Rectal smooth muscle tissue (tissue), 1 donor: Measurements from ENCODE around the gene NACA.
"Not testable (repeated sequence)": the region's sequence is repeated elsewhere in the genome, so short reads cannot be mapped to it uniquely, and the experiment has no call there.

Experiments
- H3K27ac ChIP-seq: one replicate; pipeline ENCODE4 v1.7.0; 2013; ENCODE audit warnings: low read depth, low read length, inconsistent platforms
- H3K27me3 ChIP-seq: one replicate; pipeline ENCODE4 v1.7.0; 2013; ENCODE audit warnings: low read length; ENCODE audit not compliant: control insufficient read depth, insufficient read depth
- H3K36me3 ChIP-seq: one replicate; pipeline ENCODE4 v1.7.0; 2013; ENCODE audit warnings: low read length; ENCODE audit not compliant: control insufficient read depth, insufficient read depth
- H3K4me1 ChIP-seq: one replicate; pipeline ENCODE4 v1.7.0; 2013; ENCODE audit warnings: low read length; ENCODE audit not compliant: control insufficient read depth, insufficient read depth
- H3K4me3 ChIP-seq: one replicate; pipeline ENCODE4 v1.7.0; 2013; ENCODE audit warnings: low read length
- H3K9ac ChIP-seq: one replicate; pipeline ENCODE4 v1.7.0; 2013; ENCODE audit warnings: low read length

NACA gene

GRCh38 chr12:56704522-56704921 lies 20.6 kb downstream of the NACA start:
- not testable (repeated sequence) for H3K27ac ChIP-seq, H3K27me3 ChIP-seq, H3K36me3 ChIP-seq, H3K4me1 ChIP-seq, H3K4me3 ChIP-seq, H3K9ac ChIP-seq

- no peaks in the 10 kb centered on the region for H3K27me3 ChIP-seq
- no peak overlapping the region for H3K4me3 ChIP-seq
- no peak overlapping the region for H3K9ac ChIP-seq
- H3K4me1 ChIP-seq = no peaks in the 10 kb centered on the region
- no peak overlapping the region for H3K27ac ChIP-seq
- H3K36me3 ChIP-seq = no peaks in the 10 kb centered on the region
Observed at GRCh38 chr12:56699020-56699661, 26.0 kb downstream of the NACA start.

- H3K4me3 ChIP-seq = no peak overlapping the region
- H3K36me3 ChIP-seq = no peaks in the 10 kb centered on the region
- no peak overlapping the region for H3K9ac ChIP-seq
- no peaks in the 10 kb centered on the region for H3K4me1 ChIP-seq
- no peaks in the 10 kb centered on the region for H3K27me3 ChIP-seq
- H3K27ac ChIP-seq = no peak overlapping the region
Observed at GRCh38 chr12:56695327-56696101, 29.6 kb downstream of the NACA start.

- H3K9ac ChIP-seq = no peak overlapping the region
- H3K4me3 ChIP-seq = no peak overlapping the region
- H3K27ac ChIP-seq = no peak overlapping the region
- H3K4me1 ChIP-seq = no peaks in the 10 kb centered on the region
- no peaks in the 10 kb centered on the region for H3K36me3 ChIP-seq
- no peaks in the 10 kb centered on the region for H3K27me3 ChIP-seq
Observed at GRCh38 chr12:56694161-56694560, 30.9 kb downstream of the NACA start.

GRCh38 chr12:56688846-56689109 lies 36.3 kb downstream of the NACA start:
- Histone ChIP-seq H3K4me1 (peaks cover 8% of the 10 kb centered on the region), H3K27me3 (no peaks in the 10 kb centered on the region), H3K36me3 (no peaks in the 10 kb centered on the region), H3K9ac (peak overlapping the region; percentile 2), H3K4me3 (peak overlapping the region; percentile 70), H3K27ac (peak overlapping the region; percentile 83)

GRCh38 chr12:56688129-56688845 lies 36.8 kb downstream of the NACA start, which contains the start of gene PTGES3:
Gene PTGES3, minus strand, starts transcription at chr12:56688284. Its CDS starts 285 bp downstream, at chr12:56687999.
- peak within 1 kb of the TSS; percentile 97 for H3K9ac ChIP-seq
- peak within 1 kb of the TSS; percentile 94 for H3K4me3 ChIP-seq
- H3K27me3 ChIP-seq = no peaks in the 10 kb centered on the region
- no peaks in the 10 kb centered on the region for H3K36me3 ChIP-seq
- peaks cover 8% of the 10 kb centered on the region for H3K4me1 ChIP-seq
- peak within 1 kb of the TSS; percentile 99 for H3K27ac ChIP-seq

- peak overlapping the region; percentile 94 for H3K4me3 ChIP-seq
- no peaks in the 10 kb centered on the region for H3K36me3 ChIP-seq
- H3K27me3 ChIP-seq = no peaks in the 10 kb centered on the region
- peak overlapping the region; percentile 97 for H3K9ac ChIP-seq
- peaks cover 8% of the 10 kb centered on the region for H3K4me1 ChIP-seq
- H3K27ac ChIP-seq = peak overlapping the region; percentile 99
Observed at GRCh38 chr12:56687223-56688128, 37.6 kb downstream of the NACA start.

- Histone ChIP-seq H3K4me3 (peak overlapping the region; percentile 56), H3K27ac (peak overlapping the region; percentile 3), H3K36me3 (peaks cover 5% of the 10 kb centered on the region), H3K4me1 (peaks cover 8% of the 10 kb centered on the region), H3K9ac (no peak overlapping the region), H3K27me3 (no peaks in the 10 kb centered on the region)
Observed at GRCh38 chr12:56684745-56685359, 40.2 kb downstream of the NACA start.

GRCh38 chr12:56682323-56682722 lies 42.8 kb downstream of the NACA start:
- Histone ChIP-seq H3K36me3 (peaks cover 5% of the 10 kb centered on the region), H3K27ac (no peak overlapping the region), H3K4me1 (peaks cover 3% of the 10 kb centered on the region), H3K4me3 (no peak overlapping the region), H3K27me3 (no peaks in the 10 kb centered on the region), H3K9ac (no peak overlapping the region)

- Histone ChIP-seq H3K4me1 (peaks cover 3% of the 10 kb centered on the region), H3K27ac (no peak overlapping the region), H3K27me3 (no peaks in the 10 kb centered on the region), H3K9ac (no peak overlapping the region), H3K4me3 (no peak overlapping the region), H3K36me3 (peaks cover 5% of the 10 kb centered on the region)
Observed at GRCh38 chr12:56679883-56680575, 45.1 kb downstream of the NACA start.

- H3K4me3 ChIP-seq = no peak overlapping the region
- H3K27ac ChIP-seq = no peak overlapping the region
- peaks cover 5% of the 10 kb centered on the region for H3K36me3 ChIP-seq
- no peaks in the 10 kb centered on the region for H3K4me1 ChIP-seq
- no peaks in the 10 kb centered on the region for H3K27me3 ChIP-seq
- H3K9ac ChIP-seq = no peak overlapping the region
Observed at GRCh38 chr12:56678852-56679251, 46.2 kb downstream of the NACA start.
